ENCODE results near the gene RBPJ. TPM values are rescaled to one million over a fixed set of nuclear protein-coding genes. Genes with fewer than 3 reads are reported as not detected.

The RBPJ gene
- total and polyA plus RNA-seq, 2 of the 8 experiments (the other 6 are each of a cell fraction or from before 2014, with no cell fraction given), result 65.5 to 217 TPM

- ChIA-PET POLR2A (ENCODE audit: partially characterized antibody) (interaction anchor here (1.7 to 1.8 kb wide), 2 partner anchors 16 to 423 kb away, joined by 3 to 5 read pairs; no protein-coding TSS in a partner anchor), CTCF (ENCODE audit: partially characterized antibody) (interaction anchor here (0.6 to 3.6 kb wide), 9 partner anchors 10 to 557 kb away, joined by 3 to 18 read pairs (median 3); no protein-coding TSS in a partner anchor)
- Histone ChIP-seq H4K8ac (ENCODE audit: extremely low read depth, insufficient read depth, low read length) (peak overlapping the region; percentile 48; the same call in 1 of the 2 replicates), H3K9me3 (ENCODE audit: insufficient read depth in 2 of 2, low read depth in 1 of 2, low read length in 1 of 2) (0 out of 4 replicates have a peak, but pooled peaks cover 0 to 2% of the 10 kb centered on the region in 2 experiments), H3K4ac (replicated peaks; ENCODE audit: insufficient read length, low read depth, low read length) (no peak overlapping the region), H3K4me3 (ENCODE audit: extremely low read depth in 1 of 4, insufficient read depth in 2 of 4, low read depth in 3 of 4, low read length in 4 of 4) (no peak overlapping the region), H4K5ac (ENCODE audit: insufficient read length, low read depth, low read length) (no peak overlapping the region), H3K27me3 (replicated peaks in 1 of 4; ENCODE audit: control insufficient read depth in 3 of 4, extremely low read depth in 1 of 4, insufficient read depth in 3 of 4, low read length in 3 of 4) (no peaks in the 10 kb centered on the region), H3K18ac (ENCODE audit: extremely low read depth, low read length) (no peak overlapping the region), H3K14ac (ENCODE audit: insufficient read length) (no peak overlapping the region), H2BK120ac (replicated peaks; ENCODE audit: low read depth, low read length) (no peak overlapping the region), H3K36me3 (ENCODE audit: control insufficient read depth in 2 of 4, insufficient read depth in 4 of 4, low read length in 3 of 4) (no peaks in the 10 kb centered on the region), H3K4me2 (ENCODE audit: insufficient read depth in 1 of 2, low read depth in 2 of 2, low read length in 2 of 2) (peak overlapping the region in 1 of 2 experiments; percentile 43; a peak in 2 of 4 replicates), H3K9ac (replicated peaks in 1 of 4; ENCODE audit: extremely low read depth in 1 of 4, low read depth in 3 of 4, low read length in 3 of 4) (peak overlapping the region in 1 of 4 experiments; percentile 20; a peak in 2 of 7 replicates), H3K79me1 (ENCODE audit: low read depth, low read length) (no peaks in the 10 kb centered on the region), H2AFZ (ENCODE audit: low read length) (peak overlapping the region; percentile 97), H3K79me2 (ENCODE audit: control insufficient read depth in 1 of 2, insufficient read depth in 2 of 2, low read length in 2 of 2) (no peaks in the 10 kb centered on the region), H3K4me1 (replicated peaks in 1 of 4; ENCODE audit: control insufficient read depth in 3 of 4, insufficient read depth in 4 of 4, low read length in 3 of 4) (peaks cover 4 to 11% (median 8%) of the 10 kb centered on the region in 4 experiments), H3K23ac (ENCODE audit: insufficient read length) (no peak overlapping the region), H2BK12ac (ENCODE audit: low read depth, low read length) (peak overlapping the region; percentile 41; the same call in 1 of the 2 replicates), H2BK5ac (ENCODE audit: low read depth, low read length) (peak overlapping the region; percentile 48; the same call in 1 of the 2 replicates), H3K23me2 (ENCODE audit: low read depth, low read length) (no peaks in the 10 kb centered on the region; the same call in 1 of the 2 replicates), H2AK5ac (ENCODE audit: low read depth, low read length) (no peak overlapping the region), H2BK20ac (ENCODE audit: low read length) (peak overlapping the region; percentile 38; the same call in 1 of the 2 replicates), H3K27ac (ENCODE audit: low read depth, low read length) (no peak overlapping the region), H4K20me1 (replicated peaks in 1 of 2; ENCODE audit: control insufficient read depth in 1 of 2, insufficient read depth in 2 of 2, low read length in 2 of 2) (no peaks in the 10 kb centered on the region), H4K91ac (replicated peaks; ENCODE audit: insufficient read length, low read length) (no peak overlapping the region), H2BK15ac (ENCODE audit: low read length) (0 out of 2 replicates have a peak overlapping the region, but pooled peaks have one; percentile 32), H3K56ac (replicated peaks; ENCODE audit: insufficient read length, low read depth, low read length) (no peak overlapping the region)
- FAIRE-seq, result peak; percentile 81
- DNase-seq (ENCODE audit: low read depth in 1 of 2, low spot score in 2 of 2), result peak in 1 of 2 experiments; percentile 47
- 84% methylated on average over 15 of the region's 15 CpGs; no CpG with 5 or more reads in 1 of the 2 experiments for WGBS, 2 experiments (ENCODE audit: extremely low coverage in 1 of 2, insufficient coverage in 1 of 2, insufficient read length in 1 of 2, insufficient replicate concordance in 2 of 2, low coverage in 1 of 2, low lambda C conversion rate in 2 of 2, missing lambda C conversion rate in 1 of 2)
- TF ChIP-seq POLR2AphosphoS5 (IDR thresholded peaks at IDR 0.05; ENCODE audit: low read depth, low read length) (peak; percentile 24; the same call in 1 of the 2 replicates), ASH2L (IDR thresholded peaks at IDR 0.05; ENCODE audit: low read length) (peak; percentile 31), EZH2 (IDR thresholded peaks at IDR 0.05; ENCODE audit: low read depth, low read length, severe bottlenecking) (no peak), TAF1 (IDR thresholded peaks at IDR 0.05; ENCODE audit: low read depth, low read length) (0 out of 2 replicates have a peak, but pooled peaks have one; percentile 13), RAD21 (IDR thresholded peaks at IDR 0.05 in 1 of 2, conservative IDR thresholded peaks at IDR 0.05 in 1 of 2; ENCODE audit: low read depth in 2 of 2, low read length in 2 of 2) (peak in 1 of 2 experiments; percentile 17; a peak in 1 of 4 replicates), SRF (IDR thresholded peaks at IDR 0.05; ENCODE audit: low read depth, low read length) (no peak), TEAD4 (IDR thresholded peaks at IDR 0.05; ENCODE audit: low read depth, low read length) (no peak), TCF12 (IDR thresholded peaks at IDR 0.05; ENCODE audit: low read depth, low read length) (0 out of 2 replicates have a peak, but pooled peaks have one; percentile 32)
Observed at GRCh38 chr4:26452565-26453531, 132.0 kb downstream of the RBPJ start.

All from H1 (cell line).